Left forelimb (tissue), 1 donor: Measurements from ENCODE around the gene NCOA3.
A peak's percentile ranks its signal among the peaks of the same experiment; 100 is the strongest.

Experiments
- DNase-seq: peaks from one replicate; pipeline ENCODE4 v3.0.0-alpha.2; 2018; ENCODE audit warnings: low spot score

The NCOA3 gene

DNA sequence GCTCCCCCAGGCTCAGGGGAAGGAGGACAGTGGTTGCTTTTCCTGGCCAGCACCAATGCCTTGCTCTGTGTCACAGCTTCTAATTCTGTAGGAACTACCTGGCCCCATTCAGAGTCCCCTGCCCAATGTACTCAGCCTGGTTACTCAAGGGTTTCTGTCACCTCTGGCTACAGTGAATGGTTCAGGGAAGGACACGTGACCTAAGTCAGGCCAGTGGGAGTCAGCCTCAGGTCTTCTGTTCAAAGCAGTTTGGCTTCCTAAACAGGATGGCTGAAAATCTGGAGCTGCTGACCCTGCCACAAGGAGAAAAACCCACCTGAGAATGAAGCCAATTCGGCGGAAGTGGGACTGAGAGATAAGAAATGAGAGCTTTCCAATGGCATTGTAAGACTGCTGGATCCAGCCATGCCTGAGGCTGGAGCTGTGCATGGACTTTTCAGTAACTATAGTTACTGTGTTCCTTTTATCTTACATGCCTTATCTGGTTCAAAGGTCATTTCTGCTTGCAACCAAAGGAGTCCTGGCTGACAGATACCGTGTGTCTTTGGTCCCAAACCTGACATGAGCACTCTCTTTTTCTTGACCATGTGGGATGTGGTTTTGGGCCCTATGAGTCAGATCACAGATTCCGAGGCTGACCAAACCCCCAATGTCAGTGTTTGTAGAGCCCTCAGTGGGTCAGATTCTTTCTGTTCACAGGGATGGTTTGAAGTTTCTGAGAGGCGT is 179.3 kb downstream of the NCOA3 start:
- DNase-seq: no peak

DNA sequence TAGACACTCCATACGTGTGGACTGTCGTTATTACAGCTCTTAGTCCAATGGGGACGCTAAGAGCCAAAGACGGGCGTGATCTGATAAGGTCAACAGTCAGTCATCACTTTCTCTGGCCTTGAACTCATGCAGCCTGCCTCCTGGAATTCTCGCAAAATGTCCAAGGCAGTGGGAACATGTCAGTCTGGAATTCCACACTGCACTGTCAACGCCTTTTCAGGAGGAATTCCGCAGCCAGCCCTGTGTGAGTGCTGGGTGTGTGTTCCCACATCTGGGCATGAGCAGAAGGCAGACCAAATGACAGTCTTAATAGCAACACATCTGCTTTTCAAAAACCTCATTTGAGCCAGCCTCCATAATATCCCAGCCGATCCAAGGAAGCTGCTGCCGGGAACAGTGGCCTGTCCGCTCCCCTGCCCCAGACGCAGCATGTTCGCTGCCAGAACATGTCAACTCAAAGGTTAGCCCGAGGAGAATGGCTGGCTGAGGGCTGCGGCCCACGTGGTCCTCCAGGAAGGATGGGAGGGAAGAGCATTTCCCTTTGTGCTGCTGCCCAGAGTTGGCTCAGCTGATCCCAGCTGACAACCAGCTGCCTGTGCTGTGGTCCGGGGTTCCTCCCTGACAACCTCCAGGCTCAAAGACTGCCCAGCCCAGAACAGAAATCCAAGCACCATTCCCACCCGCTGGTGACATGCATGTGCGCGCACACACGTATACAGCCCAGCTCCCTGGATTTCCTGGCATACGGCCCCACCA is 180.5 kb downstream of the NCOA3 start:
- DNase-seq: peak; percentile 80

DNA sequence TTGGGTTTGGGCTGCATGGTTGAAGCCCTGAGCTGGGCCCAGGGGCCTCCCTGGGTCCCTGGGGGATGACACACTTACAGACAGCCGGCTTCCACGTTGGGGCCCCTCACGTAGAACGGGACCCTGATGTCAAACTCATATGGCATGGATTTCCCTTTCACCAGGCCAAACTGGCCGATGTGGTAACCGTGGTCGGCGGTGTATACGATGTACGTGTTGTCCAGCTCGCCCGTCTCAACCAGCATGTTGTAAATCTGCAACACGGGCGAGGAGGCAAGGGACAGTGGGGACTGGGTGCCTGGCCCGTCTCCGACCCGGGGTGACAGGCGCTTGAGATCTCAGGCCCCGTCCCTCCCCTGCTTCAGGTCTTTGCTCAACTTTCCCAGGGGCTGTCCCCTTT is 181.2 kb downstream of the NCOA3 start:
- no peak for DNase-seq

DNA sequence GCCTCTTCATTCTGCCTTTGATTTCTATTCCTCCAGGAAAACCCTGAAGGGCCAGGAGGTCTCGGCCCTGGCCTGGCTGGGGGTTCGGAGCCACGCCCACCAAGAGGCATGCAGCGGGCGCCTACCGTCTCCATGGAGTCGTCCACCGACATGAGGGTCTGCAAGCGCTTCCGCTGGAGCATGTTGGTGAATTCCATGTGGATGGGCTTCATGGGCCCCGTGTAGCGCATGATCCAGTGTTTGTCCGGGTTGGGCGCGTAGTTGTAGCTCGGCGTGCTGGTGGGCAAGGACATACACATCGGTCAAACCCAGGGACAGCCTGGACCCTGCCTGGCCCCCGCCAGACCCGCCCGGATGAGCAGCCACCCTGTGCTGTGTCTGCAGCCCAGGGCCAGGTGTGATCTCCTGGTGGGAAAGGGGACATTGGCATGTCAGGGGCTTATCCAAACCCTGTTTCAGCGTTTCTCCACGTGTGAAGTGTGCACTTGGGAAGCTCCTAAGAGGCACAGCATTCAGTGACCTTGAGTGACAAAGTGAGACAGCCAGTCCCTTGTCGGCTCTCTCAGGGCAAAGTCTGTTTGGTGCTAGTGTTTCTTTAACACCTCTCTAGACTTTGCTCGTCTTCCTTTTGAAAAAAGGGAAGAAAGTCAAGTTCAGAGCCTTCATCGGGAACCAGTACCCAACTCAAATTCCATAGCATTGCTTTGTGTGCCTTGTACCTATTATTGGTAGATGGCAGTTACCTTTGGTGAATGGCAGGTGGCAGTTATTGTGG is 182.8 kb downstream of the NCOA3 start:
- no peak for DNase-seq

DNA sequence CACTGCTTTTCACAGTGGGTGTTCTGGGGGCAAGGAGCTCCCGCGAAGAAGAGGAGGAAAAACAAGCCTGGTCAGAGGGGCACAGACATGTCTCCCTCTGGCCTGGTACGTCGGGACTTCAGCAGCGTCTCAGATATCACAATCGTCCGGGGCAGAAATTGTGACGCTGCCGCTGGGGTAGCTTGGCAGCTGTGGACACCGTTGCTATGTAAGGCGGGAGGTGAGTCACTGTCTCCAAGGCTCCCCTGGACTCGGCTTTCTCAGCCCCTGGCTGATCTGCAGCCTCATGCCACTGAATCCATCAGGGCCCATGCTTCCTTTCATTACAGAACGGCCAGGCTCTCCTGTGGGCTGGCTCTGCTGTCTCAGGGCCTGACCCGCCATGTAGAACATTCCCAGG is 184.9 kb downstream of the NCOA3 start:
- DNase-seq: no peak

DNA sequence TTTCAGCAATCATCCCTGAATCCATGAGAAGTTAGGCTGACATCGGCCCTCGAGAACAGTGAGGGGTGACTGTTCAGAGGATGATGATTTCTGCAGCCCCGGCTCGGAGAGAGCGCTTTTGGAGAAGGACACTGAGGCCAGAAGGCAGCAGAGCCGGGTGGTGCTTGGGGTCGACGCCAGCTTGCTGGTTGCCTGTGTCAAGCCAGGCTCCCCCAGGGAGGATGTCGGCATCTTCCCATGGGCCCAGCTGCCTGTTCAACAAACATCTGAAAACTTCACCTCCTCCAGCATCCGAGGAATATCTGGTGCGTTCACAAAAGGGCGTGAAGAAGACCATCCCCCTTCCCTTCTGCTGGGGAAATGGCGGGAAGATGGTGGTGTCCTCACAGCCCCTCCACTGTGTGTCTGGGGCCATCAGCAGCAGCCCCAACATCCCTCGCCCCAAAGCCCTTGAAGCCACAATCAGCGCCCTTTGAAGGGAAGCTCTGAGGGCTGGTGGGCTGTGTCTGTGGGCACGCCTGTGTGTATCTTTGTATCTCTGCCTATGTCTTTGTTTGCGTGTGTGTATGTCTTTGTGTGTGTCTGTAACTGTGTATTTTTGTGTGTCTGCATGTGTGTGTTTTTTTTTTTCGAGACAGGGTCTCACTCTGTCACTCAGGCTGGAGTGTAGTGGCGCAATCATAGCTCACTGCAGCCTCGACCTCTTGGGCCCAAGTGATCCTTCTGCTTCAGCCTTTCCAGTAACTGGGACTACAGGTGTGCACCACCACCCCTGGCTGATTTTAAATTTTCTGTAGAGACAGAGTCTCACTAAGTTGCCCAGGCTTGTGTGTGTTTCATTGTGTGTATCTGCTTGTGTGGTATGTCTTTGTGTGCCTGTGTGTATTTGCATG is 185.7 kb downstream of the NCOA3 start:
- DNase-seq: no peak

DNA sequence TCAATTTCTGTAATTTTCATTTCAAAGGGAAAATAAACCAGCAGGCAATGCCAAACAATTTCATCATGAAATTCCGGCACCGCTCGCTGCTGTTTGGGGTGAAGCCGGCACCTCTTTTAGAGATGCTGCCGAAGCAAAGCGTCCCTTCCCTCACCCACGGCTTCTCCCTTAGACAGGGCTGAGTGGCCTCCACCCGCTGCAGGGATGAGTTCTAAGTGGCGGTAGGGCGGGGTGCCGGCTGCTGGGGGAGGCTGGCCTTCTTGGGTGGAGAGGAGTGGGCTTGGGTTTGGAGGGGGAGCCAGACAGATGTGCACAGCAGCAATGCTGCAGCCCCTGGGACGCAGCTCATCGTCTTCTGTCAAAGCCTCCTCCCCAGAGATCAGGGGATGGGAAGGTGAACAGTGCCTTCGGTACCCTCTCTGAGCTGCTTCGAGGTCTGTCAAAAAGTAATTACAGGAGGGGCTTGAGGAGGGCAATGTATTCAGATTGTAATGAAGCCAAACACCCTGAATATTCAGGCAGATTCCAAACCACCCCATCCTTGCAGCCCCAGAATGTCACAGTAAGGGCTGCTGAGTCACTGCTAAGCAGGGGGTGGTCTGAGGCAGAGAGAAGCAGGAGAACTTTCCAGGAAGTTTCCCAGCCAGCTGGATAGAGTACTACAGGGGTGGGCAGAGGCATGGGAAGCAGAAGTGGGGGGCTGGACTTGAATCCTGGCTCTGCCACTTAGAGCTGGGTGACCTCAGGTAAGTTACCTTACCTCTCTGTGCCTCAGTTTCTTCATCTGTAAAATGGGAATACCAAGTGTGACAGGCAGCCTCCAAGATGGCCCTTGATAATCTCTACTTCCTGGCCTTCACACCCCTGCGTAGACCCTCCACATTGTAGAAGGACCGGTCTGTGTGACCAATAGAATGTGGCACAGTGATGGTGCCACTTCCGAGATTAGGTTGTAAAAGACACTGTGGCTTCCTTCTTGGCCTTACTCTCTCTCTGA is 187.0 kb downstream of the NCOA3 start:
- DNase-seq: no peak

DNA sequence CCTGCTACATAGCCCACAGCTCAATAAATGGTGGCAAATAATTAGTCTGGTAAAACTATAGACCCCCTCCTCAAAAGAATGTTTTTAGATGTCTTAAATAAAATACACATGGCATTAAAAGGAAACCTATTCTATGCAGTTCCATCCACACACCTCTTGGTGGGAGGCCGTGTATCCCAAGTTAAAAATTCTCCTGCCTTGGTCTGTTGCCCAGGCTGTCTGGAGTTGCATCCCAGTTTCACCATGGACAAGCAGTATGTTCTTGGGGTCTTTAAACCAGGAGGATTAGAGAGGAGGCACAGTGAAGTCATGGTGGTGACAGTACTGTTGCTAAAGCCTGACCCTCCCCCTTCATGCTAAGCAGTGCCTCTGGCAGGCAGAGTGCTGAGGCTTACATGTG is 188.0 kb downstream of the NCOA3 start:
- no peak for DNase-seq

DNA sequence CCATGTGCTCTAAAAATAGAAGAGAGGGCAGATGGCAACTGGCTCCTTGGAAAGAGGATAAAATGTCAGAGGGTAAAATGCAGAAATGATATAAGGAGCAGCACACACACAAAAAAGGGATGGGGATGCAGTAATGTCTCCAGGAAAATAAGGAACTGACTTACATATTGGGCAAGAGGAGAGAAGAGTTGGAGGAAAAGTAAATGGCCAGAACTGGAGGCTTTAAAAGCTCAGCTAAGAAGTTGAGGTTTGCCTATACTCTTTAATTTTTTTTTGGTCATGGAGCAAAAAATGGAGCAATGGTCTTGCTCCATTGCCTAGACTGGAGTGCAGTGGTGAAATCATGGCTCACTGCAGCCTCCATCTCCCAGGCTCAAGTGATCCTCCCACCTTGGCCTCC is 189.9 kb downstream of the NCOA3 start:
- DNase-seq: no peak

DNA sequence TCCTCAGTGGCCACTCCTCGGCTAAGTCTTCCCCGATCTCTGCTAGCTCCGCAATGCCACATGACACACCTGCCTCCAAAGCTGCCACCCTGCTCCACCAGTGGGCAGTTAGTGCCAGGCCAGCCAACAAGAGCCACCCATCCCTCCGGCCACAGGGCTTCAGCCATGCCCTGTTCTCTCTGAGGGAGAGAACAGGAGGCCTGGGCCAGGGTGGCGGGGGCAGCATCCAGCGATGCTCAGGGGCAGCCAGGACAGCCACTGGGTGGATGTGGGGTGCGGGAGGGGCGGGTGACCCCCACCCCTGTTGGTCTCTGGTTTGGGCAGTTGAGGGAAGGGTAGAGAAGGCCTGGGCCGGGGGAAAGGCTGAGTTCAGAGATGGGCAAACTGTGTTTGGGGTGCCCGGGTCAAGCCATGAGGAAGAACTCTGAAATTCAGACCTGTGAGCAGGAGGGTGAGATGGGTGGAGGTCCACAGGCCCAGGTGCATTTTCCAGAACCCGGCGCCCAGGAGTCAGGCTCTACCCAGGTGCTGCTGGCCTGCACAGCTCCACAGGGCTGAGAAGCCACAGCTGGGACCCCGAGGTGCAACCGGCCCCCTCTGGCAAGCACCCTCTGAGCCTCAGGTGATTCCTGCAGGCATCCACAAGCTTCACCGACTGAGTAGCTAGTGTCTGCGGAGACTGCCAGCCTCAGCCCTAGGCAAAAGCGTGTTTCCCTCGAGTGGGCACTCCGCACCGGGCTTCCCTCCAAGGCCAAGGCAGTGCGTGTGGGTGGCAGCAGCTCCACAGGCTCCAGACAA is 192.5 kb downstream of the NCOA3 start:
- DNase-seq: no peak

DNA sequence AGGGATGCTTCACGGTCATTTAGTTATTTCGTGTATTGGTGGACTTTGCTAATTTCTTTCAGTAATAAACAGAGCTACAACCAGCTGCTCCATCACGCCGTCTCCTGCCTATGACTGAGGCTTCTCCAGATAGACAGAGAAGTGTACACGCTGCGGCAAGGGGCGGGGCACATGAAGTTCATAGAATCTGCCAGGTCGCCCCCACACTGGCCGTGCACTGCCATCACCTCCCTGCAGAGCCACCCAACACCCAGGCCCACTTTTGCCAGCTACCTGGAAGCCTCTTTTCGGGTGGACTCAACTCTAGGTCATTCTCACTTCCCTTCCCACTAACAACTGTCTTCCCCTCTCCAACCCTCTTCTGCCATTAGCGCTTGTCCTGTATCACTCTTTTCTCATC is 195.2 kb downstream of the NCOA3 start:
- DNase-seq: no peak

DNA sequence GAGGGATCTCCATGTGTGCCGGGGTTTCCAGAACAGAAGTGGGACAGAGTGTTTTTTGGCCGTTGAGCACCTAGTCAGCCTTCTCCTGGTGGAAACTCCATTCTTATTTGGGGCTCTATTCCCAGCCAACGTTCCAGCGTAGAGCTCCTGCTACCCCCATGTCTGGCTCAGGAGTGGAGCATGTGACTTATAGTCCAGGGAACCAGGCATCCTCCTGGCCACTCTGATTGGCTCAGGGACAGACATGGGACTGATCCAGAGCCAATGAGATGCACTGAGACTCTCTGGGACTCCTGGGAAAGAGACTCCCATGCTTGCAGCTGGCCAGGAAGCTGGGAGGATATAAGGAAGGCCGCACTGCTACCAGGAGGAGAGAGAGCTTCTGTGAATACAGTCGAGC is 196.5 kb downstream of the NCOA3 start:
- no peak for DNase-seq

DNA sequence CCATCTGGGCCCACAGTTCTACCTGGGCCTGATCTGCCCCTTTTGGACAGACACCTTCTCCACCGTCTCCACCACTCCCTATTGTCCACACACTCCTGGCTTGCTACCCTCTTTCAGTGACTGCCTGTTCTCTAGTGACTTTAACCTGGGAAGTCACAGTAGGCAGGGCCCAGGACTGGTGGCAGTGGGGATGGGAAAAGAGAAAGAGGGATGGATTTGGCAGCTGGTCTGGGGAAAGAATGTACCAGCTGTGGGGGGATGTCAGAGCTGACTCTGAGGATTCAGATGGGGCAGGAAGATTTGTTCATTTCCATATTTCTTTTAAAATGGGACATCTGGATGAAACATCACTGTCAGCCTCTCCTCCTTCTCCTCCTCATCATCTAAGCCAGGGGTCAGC is 198.1 kb downstream of the NCOA3 start:
- no peak for DNase-seq

DNA sequence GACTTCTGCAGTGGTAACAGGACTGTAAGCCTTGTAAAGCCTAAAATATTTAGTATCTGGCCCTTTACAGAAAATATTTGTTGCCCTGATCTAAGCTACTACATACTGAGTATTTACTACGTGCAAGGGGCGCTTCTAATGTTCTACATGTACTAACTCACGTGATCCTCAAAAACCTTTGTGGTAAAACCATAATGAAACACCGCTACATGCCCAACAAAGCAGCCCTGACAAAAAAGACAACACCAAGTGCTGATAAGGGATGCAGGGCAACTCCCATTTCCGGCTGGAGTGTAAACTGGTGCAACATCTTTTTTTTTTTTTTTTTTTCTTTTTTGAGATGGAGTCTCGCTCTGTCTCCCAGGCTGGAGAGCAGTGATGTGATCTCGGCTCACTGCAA is 198.6 kb downstream of the NCOA3 start:
- no peak for DNase-seq

DNA sequence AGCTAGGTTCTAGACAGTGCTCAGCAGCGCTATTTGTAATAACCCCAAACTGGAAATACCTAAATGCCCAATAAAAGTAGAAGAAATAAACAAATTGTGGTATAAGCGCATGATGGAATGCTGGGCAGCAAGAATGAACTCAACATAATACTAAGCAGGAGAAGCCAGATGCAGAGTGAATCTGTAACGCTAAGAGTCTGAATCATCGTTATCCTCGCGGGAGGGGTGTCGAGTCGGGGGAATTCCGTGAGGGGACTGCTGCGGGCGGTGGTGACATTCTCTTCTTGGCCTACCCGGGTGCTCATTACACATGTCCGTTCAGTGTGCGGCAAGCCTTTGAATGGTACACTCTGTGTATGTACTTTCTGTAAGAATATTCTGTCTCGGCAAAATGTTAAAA is 199.9 kb downstream of the NCOA3 start:
- no peak for DNase-seq

DNA sequence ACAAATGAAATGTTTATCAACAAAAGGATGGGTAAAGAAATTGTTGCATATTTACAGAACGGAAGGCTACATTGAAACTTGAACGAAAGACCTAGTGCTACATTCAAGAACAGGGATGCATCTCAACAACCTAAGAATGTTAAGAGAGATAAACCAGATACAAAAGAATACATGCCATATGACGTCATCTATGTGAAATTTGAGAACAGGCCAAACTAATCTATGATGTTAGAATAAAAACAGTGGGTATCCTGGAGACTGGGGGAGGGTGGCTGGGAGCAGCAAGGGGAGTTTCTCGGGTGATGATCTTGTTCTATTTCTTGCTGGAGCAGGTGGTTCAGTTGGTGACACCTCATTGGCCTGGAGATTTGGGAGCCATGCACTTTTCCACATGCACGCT is 202.1 kb downstream of the NCOA3 start:
- no peak for DNase-seq

DNA sequence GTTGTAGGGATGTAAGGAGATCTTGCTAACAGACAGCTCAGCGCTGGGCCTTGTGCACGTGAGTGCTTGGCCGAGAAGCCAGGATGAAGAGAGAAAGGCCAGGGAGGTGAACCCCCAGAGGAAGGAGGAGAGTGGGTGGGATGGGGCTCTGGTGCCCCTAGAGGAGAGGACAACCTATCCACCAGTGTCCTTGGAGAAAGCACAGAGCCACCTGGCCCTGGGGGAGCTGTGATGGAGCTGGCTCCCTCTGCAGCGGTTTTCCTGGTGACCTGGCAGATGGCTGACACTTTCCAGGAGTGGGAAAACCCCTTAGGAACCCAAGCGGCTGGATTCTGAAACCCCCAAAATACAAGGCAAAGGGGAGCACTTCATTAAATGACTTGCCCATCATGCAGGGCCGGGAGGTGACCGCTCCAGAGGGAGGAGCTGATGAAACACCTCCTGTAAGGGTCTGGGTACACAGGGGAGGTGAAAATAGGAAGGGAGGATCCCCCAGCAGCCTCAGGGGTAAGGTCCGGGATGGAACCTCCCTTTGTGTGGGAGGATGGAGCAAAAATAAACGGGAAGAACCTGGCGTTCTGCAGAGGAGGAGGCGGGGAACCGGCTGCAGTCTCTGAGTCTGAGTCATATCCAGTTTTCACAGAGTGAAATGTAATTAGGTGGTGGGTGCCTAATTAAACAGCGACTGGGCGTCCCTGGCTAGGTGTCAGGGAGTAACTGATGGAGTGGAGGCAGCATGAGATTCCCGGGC is 203.2 kb downstream of the NCOA3 start:
- no peak for DNase-seq

DNA sequence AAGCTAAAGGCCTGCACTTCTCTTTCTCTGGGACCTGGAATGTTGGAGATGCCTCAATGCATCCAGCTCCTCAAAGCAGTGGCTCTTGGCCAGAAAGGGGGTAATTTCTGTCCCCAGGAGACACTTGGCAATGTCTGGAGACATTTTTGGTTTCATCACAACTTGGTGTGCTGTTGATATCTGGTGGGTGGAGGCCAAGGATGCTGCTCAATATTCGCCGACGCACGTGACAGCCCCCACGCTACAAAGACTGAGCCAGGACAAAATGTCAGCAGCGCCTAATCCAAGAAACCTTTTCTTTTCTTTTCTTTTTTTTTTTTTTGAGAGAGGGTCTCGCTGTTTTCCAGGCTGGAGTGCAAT is 203.8 kb downstream of the NCOA3 start:
- DNase-seq: no peak

DNA sequence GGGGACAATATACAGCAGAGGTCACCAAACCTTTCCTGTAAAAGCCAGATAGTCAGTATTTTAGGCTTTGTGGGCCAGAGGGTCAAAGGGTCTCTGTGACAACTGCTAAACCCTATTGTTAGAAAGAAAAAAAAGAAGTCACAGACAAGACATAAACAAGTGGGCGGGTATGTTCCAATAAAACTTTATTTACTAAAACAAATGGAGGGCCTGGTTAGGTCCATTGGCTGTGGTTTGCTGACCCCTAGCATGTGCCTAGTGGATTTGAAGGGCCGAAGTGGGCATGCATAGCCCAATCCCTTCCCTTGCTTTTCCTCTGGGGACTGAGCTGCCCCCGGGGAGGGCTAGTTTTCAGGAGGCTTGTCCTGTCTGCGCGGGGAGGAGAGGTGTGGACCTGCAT is 204.7 kb downstream of the NCOA3 start:
- DNase-seq: no peak
